Activated CD4-positive, alpha-beta T cell treated with anti-CD3 and anti-CD28 coated beads, Interleukin-2, amount 10 ng/mL, durations not matched to agents 24 days and 14 days (primary cell): ENCODE results near the gene ANKRD18A. TPM values are rescaled to one million over a fixed set of nuclear protein-coding genes. Genes with fewer than 3 reads are reported as not detected.
"Not testable (repeated sequence)": the region's sequence is repeated elsewhere in the genome, so short reads cannot be mapped to it uniquely, and the experiment has no call there.

Source experiments
- DNase-seq: peaks from one replicate; pipeline ENCODE4 v3.0.0; 2022
- H3K27ac Mint-ChIP-seq: one replicate; pipeline ENCODE4 v1.8.0; 2022; ENCODE audit warnings: mild to moderate bottlenecking, mixed read lengths
- H3K27me3 Mint-ChIP-seq: one replicate; pipeline ENCODE4 v1.8.0; 2022; ENCODE audit warnings: mixed read lengths
- H3K36me3 Mint-ChIP-seq: one replicate; pipeline ENCODE4 v1.8.0; 2022; ENCODE audit warnings: low read depth, mild to moderate bottlenecking, mixed read lengths
- H3K4me1 Mint-ChIP-seq: one replicate; pipeline ENCODE4 v1.8.0; 2021; ENCODE audit warnings: mixed read lengths
- H3K4me3 Mint-ChIP-seq: one replicate; pipeline ENCODE4 v1.8.0; 2022; ENCODE audit warnings: mild to moderate bottlenecking, moderate library complexity, mixed read lengths
- H3K9me3 Mint-ChIP-seq: one replicate; pipeline ENCODE4 v1.8.0; 2021; ENCODE audit warnings: mixed read lengths
- intact Hi-C: fragments of 100-400 bp; cut with micrococcal nuclease; formaldehyde crosslinking; loops from one replicate; pipeline ENCODE4 v1.15.1; 2023
- total RNA-seq: library from RNA; stranded (reverse); gene quantifications from 2 replicates; pipeline ENCODE4 v1.2.3, GENCODE V29; 2022

Gene ANKRD18A
- total RNA-seq, 1 donor from 2014 or later = 4.5 TPM

DNA sequence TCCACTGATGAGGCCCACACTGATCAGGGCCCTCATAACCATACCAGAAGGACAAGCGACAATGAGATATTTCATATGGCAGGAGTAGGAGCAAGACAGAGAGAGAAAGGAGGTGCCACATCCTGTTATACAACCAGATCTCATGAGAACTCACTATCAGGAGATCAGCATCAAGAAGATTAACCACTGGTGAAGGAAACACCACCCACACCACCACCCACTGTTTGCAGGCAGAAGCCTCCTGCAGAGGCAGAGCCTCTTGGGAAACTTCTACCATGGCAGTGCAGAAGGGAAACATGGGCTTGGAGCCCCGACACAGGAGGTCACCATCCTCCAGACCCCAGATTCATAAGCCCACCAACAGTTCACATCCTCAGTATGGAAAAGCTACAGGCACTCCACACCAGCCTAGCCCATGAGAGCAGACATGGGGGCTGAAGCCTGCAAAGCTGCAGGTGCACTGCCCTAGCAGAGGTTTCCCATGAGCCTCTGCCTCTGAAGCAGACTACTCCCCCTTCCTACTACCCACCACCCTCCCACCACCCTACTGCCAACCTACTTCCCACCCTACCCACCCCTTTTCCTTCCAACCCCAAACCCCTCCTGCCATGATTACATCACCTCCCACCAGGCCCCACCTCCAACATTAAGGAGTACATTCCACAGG lies 73.8 kb downstream of the ANKRD18A start:
- H3K36me3 Mint-ChIP-seq, H3K9me3 Mint-ChIP-seq, H3K27me3 Mint-ChIP-seq, intact Hi-C loops: not testable (repeated sequence)
- H3K4me1 Mint-ChIP-seq = peaks cover 15% of the 10 kb centered on the region
- peak; percentile 84 for DNase-seq
- H3K27ac Mint-ChIP-seq = peak overlapping the region; percentile 57
- peak overlapping the region; percentile 53 for H3K4me3 Mint-ChIP-seq

DNA sequence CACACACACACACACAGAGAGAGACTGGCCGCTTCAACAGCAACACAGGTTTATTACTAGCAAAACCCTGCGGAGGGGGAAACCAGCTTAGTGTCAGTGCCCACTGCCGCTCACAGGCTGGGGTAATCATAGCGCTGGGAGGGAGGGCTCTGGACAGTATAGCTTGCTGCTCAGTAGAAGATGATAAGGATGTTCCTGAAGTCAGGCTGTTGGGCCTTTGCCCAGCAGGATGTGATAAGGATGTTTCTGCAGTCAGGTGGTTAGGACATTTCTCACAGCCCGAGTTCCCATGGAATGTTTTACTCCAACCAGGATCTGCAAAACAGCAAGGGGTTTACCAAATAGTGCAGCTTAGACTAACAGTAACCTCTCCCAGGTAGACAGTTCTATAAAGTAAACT lies 79.9 kb downstream of the ANKRD18A start:
- H3K4me3 Mint-ChIP-seq, H3K27ac Mint-ChIP-seq, H3K27me3 Mint-ChIP-seq, H3K4me1 Mint-ChIP-seq, H3K36me3 Mint-ChIP-seq, DNase-seq, H3K9me3 Mint-ChIP-seq, intact Hi-C loops: not testable (repeated sequence)

DNA sequence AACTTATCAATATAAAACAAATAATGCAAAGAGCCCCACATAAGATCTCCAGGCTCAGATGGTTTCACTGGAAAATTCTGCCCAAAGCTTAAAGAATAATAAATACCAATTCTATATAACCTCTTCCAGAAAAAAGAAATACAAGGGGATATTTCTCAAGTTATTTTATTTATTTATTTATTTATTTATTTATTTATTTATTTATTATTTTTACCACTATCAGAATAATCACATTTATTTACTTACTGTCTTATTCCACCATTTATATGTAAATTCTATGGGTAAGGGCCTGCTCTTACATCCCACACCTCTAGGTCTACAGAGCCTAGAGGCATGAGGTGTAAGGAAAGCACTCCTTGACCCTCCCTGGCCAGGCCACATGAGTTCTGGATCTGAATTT lies 91.1 kb downstream of the ANKRD18A start:
- Mint-ChIP-seq H3K9me3 (no peaks in the 10 kb centered on the region), H3K4me1 (no peaks in the 10 kb centered on the region), H3K27me3 (no peaks in the 10 kb centered on the region), H3K4me3 (no peak overlapping the region), H3K27ac (no peak overlapping the region), H3K36me3 (no peaks in the 10 kb centered on the region)
- intact Hi-C loops = no loop called here
- no peak for DNase-seq

DNA sequence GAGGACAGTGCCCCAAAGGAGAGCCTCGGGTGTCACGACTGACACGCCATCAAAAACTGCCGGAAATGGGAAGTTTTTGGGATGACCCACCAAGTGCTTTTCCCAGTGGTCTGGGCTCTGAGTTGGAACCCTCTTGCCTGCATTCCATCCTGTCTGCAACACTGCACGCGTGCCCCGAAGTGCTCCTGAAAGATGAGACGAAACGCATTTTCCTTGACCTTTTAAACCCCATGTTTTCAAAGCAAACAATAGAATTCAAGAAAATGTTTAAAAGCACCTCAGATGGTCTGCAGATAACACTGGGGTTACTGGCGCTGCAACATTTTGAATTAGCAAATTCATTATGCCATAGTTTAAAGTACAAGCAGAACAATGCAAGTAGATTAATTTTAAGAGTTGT lies 92.9 kb downstream of the ANKRD18A start:
- H3K36me3 Mint-ChIP-seq = no peaks in the 10 kb centered on the region
- no peaks in the 10 kb centered on the region for H3K4me1 Mint-ChIP-seq
- H3K9me3 Mint-ChIP-seq = no peaks in the 10 kb centered on the region
- intact Hi-C loops = no loop called here
- DNase-seq = no peak
- H3K27me3 Mint-ChIP-seq = no peaks in the 10 kb centered on the region
- H3K27ac Mint-ChIP-seq = no peak overlapping the region
- no peak overlapping the region for H3K4me3 Mint-ChIP-seq

DNA sequence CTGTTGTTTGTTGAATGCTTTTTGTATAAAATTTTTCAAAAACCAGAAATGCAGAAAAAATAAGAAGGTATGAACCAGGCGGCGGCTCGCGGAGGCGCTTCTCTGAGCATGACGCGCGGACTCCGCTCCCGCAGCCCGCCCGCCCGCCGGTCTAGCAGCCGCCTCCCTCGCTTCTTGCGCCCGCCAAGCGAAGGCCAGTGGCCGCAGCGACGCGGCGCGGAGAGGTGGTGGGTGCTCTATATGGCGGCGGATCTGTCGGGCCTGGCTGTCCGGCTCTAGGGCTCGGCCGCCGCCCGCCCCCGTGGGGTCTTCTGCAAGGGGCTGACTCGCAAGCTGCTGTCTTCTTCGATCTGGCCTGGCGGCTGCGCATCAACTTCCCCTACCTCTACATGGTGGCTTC lies 93.8 kb downstream of the ANKRD18A start:
- DNase-seq = no peak
- H3K27ac Mint-ChIP-seq = no peak overlapping the region
- H3K4me1 Mint-ChIP-seq = no peaks in the 10 kb centered on the region
- no peak overlapping the region for H3K4me3 Mint-ChIP-seq
- no peaks in the 10 kb centered on the region for H3K36me3 Mint-ChIP-seq
- H3K9me3 Mint-ChIP-seq = no peaks in the 10 kb centered on the region
- intact Hi-C loops = no loop called here
- no peaks in the 10 kb centered on the region for H3K27me3 Mint-ChIP-seq

DNA sequence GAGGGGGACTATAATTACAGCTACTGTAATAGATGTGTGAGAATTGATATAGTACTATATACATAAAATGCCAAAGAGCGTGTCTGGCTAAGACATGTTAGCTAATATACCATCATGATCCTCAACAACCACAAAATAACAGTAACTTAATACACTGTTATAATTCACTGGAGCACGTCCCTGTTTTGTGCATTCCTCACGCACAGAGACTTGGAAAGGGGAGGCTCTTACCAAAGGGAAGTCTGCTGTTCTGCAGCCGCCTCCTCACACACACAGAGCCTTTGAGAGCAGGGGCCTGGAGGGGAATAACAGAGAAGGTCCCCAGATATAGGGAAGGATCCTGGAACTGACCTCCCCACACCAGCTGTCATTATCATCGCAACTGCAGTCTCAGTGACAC lies 97.3 kb downstream of the ANKRD18A start:
- no peaks in the 10 kb centered on the region for H3K27me3 Mint-ChIP-seq
- H3K4me1 Mint-ChIP-seq = no peaks in the 10 kb centered on the region
- H3K9me3 Mint-ChIP-seq = no peaks in the 10 kb centered on the region
- no peak overlapping the region for H3K27ac Mint-ChIP-seq
- no peak for DNase-seq
- intact Hi-C loops = no loop called here
- H3K36me3 Mint-ChIP-seq = no peaks in the 10 kb centered on the region
- no peak overlapping the region for H3K4me3 Mint-ChIP-seq

DNA sequence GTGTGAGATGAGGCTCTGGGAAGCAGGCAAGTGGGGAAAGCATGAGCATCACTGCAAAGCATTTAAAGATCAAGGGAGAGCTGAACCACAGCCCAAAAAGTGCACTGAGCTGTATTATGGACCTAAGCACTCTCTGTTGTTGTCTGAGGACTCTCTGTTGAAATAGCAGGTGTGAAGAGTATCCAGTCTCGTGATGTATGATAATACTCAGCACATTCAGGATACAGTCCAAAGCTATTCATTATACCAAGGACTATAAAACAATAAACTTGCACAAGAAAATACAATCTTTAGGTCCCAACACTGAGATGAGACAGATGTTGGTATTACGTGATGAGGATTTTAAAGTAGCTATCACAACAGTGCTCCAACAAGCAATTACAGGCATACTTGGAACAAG lies 98.6 kb downstream of the ANKRD18A start:
- H3K36me3 Mint-ChIP-seq = no peaks in the 10 kb centered on the region
- no peaks in the 10 kb centered on the region for H3K9me3 Mint-ChIP-seq
- H3K4me1 Mint-ChIP-seq = no peaks in the 10 kb centered on the region
- no peak for DNase-seq
- no peak overlapping the region for H3K4me3 Mint-ChIP-seq
- no peaks in the 10 kb centered on the region for H3K27me3 Mint-ChIP-seq
- intact Hi-C loops = no loop called here
- H3K27ac Mint-ChIP-seq = no peak overlapping the region

Other genes with a start within 250 kb of the ANKRD18A start
- 35.2 and 36.5 TPM in 2 replicates for gene ALDH1B1, start 227.9 kb downstream of the ANKRD18A start, total RNA-seq
- gene IGFBPL1, start 196.1 kb downstream of the ANKRD18A start, total RNA-seq = not detected in 2 replicates
- gene FAM240B, start 99.5 kb upstream of the ANKRD18A start, total RNA-seq = not detected in 2 replicates